MM.1S (cell line): ENCODE measurements around the gene CREB3L2.

Experiments used
- EZH2 ChIP-seq: fragments of 300-600 bp; sonication (generic); optimal IDR thresholded peaks from 2 replicates; pipeline ENCODE3; 2017; ENCODE audit warnings: low read depth, mild to moderate bottlenecking, antibody characterized with exemption, low read length, mixed read lengths
- EZH2phosphoT487 ChIP-seq: fragments of 300-600 bp; sonication (generic); IDR thresholded peaks from 2 replicates; pipeline ENCODE4 v1.6.1; 2018; ENCODE audit warnings: antibody characterized with exemption, low read length
- TF ChIP-seq, protein P1 (sequence below): fragments of 300-600 bp; sonication (generic); IDR thresholded peaks from 2 replicates; pipeline ENCODE4 v1.5.1; 2016; ENCODE audit warnings: antibody characterized with exemption, low read length, mixed read lengths

DNA sequence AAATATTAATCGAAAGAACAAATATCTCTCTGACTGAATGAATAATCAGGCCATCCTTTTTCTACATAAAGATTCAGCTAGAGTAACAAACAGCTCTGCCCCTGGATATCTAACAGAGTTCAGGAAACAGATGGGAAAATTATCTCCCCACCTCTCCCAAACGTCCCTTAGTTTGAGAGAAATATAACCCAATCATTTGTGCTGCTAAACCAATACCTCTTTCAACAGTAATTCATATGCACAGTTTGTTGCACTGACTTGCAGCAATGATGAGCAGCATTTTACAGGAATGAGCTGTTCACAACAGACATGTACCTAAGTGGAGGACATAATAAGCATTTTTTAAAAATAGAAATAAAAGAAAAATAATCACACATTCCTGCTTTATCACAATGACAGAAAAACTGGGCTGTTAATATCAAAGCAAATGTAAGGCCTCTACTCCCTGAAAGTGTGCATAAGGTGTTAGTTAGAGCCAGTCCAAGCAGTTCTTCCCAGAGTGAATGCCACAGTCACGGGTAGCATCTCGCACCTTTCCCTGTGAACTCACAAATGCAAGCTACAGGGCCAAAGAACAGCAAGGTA, 2.3 kb downstream of the CREB3L2 start:
- TF ChIP-seq, protein P1, sequence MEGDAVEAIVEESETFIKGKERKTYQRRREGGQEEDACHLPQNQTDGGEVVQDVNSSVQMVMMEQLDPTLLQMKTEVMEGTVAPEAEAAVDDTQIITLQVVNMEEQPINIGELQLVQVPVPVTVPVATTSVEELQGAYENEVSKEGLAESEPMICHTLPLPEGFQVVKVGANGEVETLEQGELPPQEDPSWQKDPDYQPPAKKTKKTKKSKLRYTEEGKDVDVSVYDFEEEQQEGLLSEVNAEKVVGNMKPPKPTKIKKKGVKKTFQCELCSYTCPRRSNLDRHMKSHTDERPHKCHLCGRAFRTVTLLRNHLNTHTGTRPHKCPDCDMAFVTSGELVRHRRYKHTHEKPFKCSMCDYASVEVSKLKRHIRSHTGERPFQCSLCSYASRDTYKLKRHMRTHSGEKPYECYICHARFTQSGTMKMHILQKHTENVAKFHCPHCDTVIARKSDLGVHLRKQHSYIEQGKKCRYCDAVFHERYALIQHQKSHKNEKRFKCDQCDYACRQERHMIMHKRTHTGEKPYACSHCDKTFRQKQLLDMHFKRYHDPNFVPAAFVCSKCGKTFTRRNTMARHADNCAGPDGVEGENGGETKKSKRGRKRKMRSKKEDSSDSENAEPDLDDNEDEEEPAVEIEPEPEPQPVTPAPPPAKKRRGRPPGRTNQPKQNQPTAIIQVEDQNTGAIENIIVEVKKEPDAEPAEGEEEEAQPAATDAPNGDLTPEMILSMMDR = no peak
- TF ChIP-seq EZH2 (no peak), EZH2phosphoT487 (no peak)
